Activated naive CD4-positive, alpha-beta T cell treated with Interleukin-2 at 50 U/mL for 16 hours (primary cell): ENCODE measurements around the gene MAP10.
A peak's percentile ranks its signal among the peaks of the same experiment; 100 is the strongest.
"Not testable (repeated sequence)": the region's sequence is repeated elsewhere in the genome, so short reads cannot be mapped to it uniquely, and the experiment has no call there.

ENCODE experiments used
- DNase-seq: peaks from one replicate; pipeline ENCODE4 v3.0.0-alpha.2; 2020

The MAP10 gene, protein sequence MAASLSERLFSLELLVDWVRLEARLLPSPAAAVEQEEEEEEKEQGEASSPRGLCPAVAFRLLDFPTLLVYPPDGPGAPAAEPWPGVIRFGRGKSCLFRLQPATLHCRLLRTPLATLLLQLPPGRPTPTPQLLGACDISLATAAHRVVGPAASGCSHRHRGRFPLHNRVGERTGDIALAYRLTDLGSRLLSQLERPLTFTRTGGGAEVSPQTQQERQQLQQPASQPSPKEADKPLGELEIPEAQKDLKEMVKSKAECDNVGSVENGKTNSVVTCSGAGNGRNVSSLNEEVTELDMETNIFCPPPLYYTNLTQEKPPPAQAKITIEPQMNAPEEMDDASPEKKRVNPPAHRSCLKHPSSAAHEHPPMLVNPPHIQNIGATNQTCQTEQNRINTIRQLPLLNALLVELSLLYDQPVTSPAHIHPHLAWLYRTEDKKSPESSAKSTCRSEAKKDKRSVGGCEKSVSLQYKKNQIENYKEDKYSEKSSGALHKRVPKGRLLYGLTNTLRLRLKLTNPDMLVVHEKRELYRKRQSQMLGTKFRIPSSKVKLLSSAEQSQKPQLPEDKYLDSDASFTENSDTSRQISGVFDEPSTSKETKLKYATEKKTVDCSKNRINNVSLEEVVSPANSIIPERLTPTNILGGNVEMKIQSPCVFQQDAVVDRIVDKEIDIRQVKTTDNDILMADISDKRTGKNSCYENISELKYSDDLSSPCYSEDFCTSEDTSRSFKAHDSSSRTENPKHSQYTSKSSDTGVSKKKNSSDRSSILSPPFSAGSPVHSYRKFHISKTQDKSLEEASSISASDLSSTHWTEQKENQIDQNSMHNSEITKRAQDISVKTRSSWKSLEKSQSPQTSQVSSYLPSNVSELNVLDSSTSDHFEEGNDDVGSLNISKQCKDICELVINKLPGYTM

DNA sequence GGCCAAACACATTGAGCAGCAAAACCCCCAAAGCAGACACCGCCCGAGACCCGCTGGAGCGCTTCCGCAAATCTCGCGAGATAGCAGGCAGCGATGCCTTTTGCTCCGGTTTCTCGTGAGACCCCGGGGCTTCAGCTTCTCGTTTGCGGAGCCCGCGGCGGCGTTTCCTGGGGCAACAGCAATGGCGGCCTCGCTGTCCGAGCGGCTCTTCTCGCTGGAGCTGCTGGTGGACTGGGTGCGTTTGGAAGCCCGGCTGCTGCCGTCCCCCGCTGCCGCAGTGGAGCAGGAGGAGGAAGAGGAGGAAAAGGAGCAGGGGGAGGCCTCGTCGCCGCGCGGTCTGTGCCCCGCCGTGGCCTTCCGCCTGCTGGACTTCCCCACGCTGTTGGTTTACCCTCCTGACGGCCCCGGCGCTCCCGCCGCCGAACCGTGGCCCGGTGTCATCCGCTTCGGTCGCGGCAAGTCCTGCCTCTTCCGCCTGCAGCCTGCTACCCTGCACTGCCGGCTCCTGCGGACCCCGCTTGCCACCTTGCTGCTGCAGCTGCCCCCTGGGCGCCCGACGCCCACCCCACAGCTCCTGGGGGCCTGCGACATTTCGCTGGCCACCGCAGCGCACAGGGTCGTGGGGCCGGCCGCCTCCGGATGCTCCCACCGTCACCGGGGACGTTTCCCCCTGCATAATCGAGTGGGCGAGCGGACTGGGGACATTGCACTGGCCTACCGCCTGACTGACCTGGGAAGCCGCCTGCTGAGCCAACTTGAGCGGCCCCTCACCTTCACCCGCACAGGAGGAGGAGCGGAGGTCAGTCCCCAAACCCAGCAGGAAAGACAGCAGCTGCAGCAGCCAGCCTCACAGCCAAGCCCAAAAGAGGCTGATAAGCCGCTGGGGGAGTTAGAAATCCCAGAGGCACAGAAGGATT is at the start of gene MAP10:
Gene MAP10 (plus strand): TSS at position 148 of the 917 bp plus-strand sequence. CDS start 34 bp downstream, at position 182.
- peak; percentile 74 for DNase-seq

DNA sequence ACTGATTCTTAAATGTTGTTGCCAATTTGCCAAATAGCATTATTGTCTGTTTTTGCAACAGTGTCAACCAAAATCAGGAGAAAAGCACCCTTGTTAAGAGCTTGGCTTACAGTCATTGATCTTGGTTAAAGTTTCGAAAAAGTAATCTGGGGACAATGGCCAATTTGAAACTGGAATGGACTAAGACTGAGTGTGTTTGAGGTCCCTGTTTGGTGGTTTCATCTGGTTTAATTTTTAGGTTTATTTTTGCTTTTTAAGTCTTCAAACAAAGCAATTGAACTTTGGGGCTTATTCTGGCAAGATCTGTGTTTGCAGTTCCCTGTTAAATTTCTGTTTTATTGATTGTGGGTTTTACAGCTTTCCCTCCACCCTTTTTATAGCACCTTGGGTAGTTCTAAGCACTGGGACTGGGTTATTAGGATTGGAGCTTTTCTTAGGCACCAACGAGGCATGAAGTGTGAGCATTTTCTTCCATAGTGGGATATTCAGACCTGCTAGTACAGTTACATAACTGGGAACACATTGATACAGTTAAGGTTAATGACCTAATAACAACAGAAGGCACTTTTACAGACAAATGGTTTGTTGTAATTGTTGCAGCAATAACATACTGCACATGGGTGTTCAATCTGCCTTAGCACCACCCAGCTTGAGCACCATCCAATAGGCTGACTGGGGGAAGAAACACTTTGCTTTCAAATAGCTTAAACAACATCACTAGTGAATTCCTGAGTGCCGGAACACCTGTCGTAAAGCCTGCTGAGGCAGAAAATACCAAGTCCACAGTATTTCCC is 40.6 kb upstream of the MAP10 start:
- no peak for DNase-seq

GRCh38 chr1:232765542-232765941 is 39.7 kb upstream of the MAP10 start:
- DNase-seq = no peak

DNA sequence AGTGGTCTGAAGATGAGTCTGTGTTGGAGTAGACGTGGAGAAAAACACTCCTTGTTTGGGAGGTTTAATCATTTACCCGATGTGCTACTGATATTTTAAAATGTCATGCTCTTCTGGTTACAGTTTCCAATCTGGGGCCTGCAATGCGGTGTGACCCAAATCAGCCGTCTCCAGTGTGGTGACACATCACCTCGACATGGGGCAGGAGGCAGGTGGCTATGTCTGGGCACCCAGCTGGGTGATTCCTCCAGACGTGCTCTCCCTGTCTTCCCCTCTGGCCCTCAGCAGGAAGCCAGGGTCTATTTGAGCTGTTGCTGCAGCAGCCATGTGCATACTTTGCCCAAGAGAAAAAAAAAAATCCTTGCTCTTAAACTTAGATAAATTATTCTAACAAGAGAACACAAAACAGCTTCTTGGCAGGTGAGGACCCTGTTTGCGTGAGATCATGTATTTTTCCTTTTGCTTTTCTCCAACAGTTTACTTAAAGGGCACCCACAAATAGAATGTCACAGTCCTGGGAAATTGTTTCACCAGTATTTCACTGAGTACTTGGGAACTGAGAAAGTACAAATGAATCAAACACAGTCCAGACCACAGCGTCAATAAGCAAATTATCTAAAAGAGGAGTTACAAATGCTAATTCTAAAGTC is 38.9 kb upstream of the MAP10 start:
- DNase-seq = no peak

DNA sequence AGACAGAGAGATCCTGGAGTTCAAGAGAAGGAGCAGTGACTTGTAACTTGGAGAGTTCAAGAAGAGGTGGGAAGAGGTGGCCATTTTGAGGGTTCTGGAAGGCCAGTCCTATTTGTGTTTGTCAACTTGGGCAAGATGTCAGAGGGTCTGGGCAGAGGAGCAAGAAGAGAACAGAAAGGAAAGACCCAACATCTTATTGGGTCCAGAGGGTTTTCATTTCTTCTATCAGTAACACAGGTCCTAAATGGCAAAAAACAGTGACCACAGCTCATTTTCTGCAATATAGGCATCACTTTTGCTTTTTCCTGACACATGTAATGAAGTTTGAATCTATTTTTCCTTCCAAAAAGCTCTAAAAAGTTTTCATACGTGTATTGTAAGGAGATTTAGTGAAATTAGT is 38.3 kb upstream of the MAP10 start:
- no peak for DNase-seq

DNA sequence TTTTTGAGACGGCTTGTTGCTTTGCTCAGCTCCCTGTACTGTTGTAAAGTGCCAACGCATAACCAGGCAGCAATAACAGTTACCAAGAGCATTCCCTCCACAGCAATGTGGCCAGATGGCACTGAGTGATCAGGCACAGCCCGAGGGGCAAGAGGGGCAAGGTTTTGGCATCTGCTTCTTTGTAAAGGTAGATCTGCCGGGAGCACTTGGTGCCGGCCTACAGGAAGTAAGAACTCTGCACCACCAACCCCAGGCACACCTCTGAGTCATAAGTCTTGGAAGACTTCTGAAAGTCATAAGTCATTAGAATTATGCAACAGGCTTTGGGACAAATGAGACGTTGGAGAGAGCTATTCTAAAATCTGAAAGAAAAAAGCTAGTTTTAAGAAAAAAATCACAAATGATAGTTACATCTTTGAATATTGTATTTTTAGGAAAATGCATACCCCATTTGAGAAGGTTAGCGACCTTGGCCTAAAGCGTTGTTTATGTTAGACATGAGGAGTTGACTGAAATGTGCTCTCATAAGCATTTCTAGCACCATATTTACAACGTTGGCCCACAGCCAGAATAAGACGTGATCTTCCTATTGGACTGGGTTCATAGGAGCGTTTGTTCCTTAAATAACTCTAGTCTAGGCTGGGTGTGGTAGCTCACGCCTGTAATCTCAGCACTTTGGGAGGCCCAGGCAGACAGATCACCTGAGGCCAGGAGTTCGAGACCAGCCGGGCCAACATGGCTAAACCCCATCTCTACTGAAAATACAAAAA is 37.7 kb upstream of the MAP10 start:
- DNase-seq = no peak

GRCh38 chr1:232768793-232769192 is 36.4 kb upstream of the MAP10 start:
- DNase-seq = no peak

DNA sequence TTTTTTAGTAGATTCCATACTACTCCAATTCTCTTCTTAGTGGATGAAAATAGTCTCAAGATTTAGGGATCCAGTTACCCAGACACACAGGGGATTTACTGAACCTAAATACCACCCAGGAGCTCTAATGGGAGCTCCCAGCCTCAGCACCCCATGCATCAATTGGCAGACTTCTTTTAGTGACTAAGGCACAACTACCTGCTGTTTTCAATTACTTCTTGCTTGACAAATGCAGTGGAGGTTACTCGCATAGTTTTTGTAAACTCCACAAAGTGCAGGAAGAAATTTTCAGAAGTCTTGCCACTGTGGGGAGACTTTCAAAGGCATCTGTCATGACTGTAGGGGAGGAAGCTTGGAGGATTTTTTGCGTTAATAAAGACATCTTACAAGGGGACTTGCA is 35.5 kb upstream of the MAP10 start:
- DNase-seq = no peak

- no peak for DNase-seq
These were observed 31.5 kb upstream of the MAP10 start for GRCh38 chr1:232773752-232774151.

- DNase-seq = no peak
These were observed 28.6 kb upstream of the MAP10 start for GRCh38 chr1:232776526-232777106.

- no peak for DNase-seq
These were observed 24.9 kb upstream of the MAP10 start for GRCh38 chr1:232780354-232780753.

GRCh38 chr1:232784794-232785193 is 20.4 kb upstream of the MAP10 start:
- no peak for DNase-seq

DNA sequence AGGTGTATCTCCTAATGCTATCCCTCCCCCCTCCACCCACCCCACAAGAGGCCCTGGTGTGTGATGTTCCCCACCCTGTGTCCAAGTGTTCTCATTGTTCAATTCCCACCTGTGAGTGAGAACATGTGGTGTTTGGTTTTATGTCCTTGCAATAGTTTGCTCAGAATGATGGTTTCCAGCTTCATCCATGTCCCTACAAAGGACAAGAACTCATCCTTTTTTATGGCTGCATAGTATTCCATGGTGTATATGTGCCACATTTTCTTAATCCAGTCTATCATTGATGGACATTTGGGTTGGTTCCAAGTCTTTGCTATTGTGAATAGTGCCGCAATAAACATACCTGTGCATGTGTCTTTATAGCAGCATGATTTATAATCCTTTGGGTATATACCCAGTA is 19.6 kb upstream of the MAP10 start:
- not testable (repeated sequence) for DNase-seq

DNA sequence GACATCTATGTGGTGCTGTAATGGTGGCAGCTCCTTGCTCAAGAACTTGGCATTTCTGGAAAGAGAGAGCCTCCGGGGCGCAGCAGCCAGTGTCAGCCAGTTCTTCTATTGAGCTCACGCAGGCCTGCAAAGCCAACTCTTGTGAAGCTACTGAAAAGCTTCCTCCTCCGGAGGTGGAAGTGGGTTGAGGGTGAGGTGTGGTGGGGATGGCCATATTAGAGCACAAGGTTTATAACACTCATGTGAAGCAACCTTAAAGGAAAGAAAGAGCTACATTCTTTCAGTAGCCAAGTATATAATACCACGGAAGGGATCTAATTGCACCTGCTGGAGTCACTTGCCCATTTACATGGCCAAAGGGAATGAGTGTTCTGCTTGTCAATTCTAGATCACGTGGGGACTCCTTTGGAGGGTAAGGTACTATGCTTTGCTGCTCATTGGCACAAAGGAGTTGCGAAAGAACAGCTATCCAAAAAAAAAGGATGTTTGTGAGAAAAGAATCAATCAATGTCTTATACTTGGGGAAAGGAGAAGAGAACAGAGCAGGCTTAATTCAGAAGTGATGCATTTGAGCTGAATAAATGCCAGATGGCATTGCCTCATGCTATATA is 18.3 kb upstream of the MAP10 start:
- DNase-seq = no peak

GRCh38 chr1:232788235-232788872 is 16.9 kb upstream of the MAP10 start:
- DNase-seq = no peak

- no peak for DNase-seq
These were observed 15.6 kb upstream of the MAP10 start for GRCh38 chr1:232789651-232790050.

DNA sequence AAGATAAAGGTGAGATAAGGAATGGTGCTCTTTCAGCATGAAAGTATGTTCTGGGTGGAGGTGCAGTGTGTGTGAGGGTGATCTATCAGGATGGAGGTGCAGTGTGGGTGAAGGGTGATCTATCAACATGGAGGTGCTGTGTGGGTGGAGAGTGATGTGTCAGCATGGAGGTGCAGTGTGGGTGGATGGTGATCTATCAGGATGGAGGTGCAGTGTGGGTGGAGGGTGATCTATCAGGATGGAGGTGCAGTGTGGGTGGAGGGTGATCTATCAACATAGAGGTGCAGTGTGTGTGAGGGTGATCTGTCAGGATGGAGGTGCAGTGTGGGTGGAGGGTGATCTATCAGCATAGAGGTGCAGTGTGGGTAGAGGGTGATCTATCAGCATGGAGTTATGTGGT is 12.3 kb upstream of the MAP10 start:
- peak; percentile 24 for DNase-seq

DNA sequence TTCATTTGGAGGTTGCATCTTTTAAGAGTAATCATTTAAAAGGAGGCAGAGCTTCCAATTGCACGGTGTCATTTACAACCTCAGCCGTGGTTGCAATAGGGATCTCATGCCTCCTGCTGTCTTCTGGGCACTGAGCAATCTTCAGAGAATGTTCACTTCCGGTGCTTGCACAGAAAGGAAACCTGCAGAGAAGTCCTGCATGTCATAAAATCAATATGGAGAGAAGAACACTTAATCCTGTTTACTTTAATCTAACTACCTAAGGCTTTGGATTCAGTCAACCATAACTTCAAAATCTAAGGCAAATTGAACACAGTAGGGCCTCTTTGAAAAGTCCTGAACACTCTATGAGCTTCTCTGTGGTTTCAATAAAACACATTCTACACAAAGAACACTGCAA is 11.3 kb upstream of the MAP10 start:
- no peak for DNase-seq

GRCh38 chr1:232795497-232796053 is 9.6 kb upstream of the MAP10 start:
- no peak for DNase-seq
